HG03378 (cell line): ENCODE data around the gene DTWD1.
"Not testable (repeated sequence)": the region's sequence is repeated elsewhere in the genome, so short reads cannot be mapped to it uniquely, and the experiment has no call there.

Experiments
- ATAC-seq: cut with Tn5 transposase; IDR thresholded peaks from one replicate; pipeline ENCODE4 v1.9.1; 2021; ENCODE audit warnings: mild to moderate bottlenecking, moderate library complexity; ENCODE audit not compliant: unreplicated experiment

The DTWD1 gene

DNA sequence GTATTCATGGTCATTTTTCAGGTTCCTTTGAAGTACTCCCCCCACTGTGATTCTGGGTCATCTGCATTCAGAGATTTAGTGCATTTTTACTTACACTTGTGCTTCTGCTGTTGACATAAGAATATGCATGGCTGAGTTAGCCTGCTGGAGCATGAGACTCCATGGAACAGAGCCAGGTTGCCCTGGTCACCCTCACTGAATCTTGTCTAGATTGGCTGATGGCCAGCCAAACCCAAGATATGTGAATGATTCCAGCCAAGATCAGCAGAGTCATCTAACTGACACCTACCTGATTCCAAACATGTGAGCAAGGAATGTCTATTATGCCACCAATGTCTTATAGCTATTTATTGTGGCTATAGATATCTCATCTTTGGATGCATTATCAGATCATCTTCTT is 25.1 kb downstream of the DTWD1 start:
- no peak for ATAC-seq

DNA sequence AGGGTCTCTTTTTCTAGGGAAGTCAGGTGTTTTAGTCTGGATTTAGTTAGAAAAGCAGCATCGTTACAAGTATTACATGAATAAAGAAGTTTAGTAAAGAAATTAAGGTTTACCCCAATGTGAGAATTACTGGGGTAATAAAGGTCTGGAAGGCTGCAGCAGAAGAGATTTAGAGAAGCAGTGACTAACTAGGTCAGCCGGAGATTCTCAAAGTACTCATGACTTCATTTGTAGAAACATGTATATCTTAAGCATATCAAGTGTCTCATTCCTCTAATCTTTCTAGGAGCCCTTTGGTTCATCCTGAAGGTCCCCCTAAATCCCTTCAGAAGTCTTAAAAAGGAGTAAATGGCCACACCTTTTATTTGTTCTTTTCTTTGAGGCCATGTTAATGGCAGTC is 26.0 kb downstream of the DTWD1 start:
- ATAC-seq, result no peak

DNA sequence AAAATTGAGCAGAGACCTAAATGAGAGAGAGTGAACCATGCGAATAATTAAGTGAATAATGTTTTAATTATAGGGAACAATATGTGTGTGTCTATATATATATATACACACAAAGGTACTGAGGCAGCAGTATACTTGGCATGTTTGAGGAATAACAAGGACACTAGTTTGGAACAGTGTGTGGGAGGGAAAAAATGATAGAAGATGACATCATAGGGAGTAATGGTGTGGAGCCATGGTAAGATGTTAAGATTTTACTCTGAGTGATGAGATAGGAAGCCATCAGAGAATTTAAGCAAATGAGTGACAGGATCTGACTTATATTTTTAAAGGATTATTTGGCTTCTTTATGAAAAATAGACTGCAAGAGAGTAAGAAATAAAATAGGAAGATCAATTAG is 29.1 kb downstream of the DTWD1 start:
- ATAC-seq, result no peak

DNA sequence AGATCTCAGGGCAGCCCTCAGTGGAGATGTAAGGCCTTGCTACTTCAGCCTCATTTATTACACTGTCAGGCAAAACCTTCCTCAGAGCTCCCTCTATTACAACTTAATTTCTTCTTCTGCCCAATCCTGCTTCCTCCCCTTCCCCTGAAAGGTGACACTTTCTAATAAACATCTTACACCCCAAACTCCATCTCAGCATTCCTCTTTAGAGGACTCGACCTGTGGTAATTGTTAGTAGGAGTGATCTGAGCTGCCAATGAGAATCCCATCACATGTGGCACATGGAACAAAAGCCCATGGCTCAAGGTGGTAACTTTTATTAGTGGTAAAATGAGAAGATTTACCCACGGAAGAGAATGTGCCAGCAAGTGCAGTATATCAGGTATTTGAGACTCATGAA is 29.8 kb downstream of the DTWD1 start:
- ATAC-seq, result no peak

DNA sequence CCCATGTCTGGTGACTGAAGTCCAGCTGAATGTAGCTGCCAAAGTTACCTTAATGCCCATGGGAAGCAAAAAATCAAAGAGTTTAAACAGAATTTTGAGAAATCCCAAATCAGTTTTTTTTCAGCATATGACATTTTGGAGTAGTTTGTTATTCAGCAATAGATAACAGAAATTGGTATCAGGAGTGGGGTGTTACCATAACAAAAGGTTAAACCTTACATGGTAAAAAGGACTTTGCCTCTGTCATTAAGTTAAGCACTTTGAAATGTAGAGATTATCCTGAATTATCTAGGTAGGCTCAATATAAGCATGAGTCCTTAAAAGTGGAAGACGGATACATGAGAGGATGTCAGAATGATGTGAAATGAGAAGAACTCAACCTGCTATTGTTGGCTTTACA is 32.1 kb downstream of the DTWD1 start:
- ATAC-seq, result no peak

DNA sequence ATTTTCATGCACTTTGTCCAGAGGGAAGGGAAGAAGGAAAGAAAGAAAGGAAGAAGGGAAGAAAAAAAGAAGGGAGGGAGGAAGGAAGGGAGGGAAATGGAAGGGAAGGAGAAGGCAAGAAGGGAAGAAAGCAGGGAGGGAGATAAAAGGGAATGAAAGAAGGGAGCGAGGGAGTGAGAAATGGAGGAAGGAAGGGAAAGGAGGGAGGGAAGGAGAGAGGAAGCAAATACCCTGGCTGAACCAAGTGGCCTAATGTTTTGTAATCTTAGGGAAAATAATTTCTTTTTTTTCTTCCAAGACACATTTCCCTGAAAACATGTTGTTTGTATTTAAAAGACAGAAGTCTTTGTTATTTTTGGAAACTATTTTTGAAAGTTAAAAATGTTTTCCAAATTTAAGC is 35.9 kb downstream of the DTWD1 start:
- no peak for ATAC-seq

DNA sequence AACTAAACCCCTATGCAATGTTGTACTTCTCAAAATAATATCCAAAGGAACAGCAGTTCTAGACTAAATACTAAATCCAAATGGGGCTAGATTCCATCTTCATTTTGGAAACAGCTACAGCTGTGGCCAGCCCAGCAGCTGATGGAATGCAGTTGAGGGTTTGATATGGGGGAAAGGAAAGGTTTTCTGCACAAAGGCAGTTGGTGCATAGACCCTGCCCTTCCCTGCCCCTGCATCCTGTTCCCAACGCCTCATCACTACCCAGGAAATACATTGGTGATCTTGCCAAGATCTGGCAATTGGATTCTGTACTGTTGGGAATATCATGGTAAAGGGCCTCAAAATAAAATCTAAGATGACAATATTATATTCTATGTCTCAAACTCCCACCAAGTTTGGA is 43.9 kb downstream of the DTWD1 start:
- no peak for ATAC-seq

DNA sequence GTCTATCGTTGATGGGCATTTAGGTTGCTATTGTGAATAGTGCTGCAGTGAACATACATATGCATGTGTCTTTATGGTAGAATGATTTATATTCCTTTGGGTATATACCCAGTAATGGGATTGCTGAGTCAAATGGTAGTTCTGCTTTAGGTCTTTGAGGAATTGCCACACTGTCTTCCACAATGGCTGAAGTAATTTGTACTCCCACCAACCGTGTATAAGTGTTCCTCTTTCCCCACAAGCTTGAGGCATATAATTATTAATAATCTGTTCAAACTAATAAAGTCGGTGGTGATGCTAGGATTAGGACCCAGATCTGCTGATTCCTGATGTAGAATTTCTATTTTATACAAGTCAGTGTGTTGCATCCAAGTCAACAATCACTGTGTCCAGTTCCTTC is 45.6 kb downstream of the DTWD1 start:
- not testable (repeated sequence) for ATAC-seq

DNA sequence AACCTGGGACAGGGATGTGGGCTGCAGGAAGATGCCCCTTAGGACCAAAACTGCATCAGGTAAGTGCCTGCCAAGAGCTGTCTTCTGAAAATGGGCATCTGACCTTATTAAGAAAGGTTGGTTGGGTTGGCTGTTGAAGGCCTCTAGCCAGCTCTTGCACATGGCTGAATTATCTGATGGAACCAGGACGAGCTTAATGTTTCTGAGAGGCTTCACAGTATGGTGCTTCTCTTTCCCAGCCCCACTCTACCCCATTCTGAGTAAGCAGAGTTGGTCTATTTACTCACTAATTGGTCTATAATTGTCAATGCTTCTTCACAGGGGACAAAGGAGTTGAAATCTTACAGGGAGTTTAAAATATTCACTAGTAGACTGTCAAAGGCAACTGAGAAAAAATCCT is 48.4 kb downstream of the DTWD1 start:
- no peak for ATAC-seq

DNA sequence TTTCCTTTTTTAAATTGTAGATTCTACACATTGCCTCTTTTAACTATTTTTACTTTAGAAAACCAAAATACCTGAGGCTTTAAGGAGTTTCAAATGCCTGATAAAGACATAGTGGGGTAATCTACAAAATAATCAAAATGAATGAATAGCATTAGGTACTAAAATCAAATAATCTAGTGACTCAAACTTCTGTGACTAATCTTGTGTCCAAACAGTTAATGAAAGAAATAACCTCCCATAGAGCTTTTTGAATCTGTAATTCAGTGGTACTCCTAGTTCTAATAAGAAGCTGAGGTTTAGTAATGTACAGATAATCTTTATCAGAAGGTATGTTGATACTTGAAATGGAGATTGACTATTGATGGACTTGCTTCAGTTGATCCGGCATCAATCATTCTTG is 53.0 kb downstream of the DTWD1 start:
- no peak for ATAC-seq

DNA sequence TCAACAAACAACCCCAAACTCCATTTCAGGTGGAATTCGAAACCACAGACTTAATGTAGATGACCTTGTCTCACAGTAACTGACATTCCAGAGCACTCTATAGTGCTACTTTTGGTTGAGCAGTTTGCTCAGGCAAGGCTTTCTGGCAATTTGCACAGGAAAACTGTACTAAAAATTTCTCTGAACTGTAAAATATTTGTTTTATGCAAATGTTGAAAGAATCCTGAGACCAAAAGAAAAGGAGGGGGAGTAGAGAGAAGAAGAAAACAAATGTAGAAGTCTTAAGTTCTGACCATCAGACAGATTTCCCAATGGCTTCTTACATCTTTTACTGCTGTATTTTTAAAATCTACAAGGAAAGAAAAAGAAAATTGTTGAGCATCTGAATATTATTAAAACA is 53.5 kb downstream of the DTWD1 start:
- ATAC-seq, result no peak

DNA sequence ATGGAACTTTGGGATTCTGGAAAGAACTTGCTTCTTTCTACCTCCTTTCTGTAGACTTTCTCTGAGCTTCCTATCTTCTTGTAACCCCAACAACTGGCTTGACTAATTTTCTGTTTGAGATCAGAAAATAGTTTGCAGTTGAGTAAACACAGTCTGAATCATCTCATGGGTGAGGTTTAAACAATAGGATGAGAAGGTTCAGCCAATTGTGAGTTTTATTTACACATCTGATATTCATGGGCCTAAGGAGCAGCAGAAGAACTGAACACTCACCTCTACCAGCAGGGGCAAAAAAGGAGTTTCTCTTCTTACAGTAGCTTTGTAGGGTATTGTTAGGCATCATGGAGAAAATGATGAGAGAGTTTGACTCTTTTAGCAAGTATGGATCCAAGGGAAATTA is 54.2 kb downstream of the DTWD1 start:
- no peak for ATAC-seq

DNA sequence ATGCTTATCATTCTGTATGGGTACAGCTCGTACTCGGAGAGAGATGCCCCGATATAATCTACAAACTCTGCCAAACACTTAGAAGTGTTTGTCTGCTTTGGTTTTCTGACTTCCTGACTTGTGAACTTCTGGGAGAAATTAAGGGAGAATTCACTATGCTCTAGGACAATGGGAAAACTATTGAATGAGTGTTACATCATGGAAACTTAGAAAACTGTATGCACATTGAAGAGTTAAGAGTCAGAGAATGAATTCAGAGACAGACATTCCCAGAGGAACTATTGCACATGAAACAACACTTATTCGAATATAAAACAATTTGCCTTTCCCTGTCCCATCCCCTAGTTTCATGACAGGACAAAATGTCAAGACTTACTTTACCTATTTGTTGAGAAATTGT is 57.8 kb downstream of the DTWD1 start:
- no peak for ATAC-seq

DNA sequence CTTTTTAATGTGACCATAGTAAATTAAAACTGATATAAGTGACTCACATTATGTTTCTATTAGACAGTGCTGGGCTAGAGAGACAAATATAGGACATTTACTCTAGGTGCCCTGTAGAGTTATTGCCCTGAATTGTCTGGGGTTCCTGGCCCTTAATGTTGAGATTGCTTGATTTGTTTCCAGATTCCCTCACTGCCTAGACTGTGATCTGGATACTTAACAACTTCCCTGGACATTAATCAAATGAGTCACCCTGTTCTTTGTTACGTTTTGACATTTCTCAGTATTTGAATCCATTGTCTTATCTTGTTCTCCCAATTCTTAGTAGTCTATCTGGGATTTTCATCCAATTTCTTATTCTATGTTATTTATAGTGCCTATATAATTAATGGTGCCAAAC is 65.8 kb downstream of the DTWD1 start:
- ATAC-seq, result no peak

DNA sequence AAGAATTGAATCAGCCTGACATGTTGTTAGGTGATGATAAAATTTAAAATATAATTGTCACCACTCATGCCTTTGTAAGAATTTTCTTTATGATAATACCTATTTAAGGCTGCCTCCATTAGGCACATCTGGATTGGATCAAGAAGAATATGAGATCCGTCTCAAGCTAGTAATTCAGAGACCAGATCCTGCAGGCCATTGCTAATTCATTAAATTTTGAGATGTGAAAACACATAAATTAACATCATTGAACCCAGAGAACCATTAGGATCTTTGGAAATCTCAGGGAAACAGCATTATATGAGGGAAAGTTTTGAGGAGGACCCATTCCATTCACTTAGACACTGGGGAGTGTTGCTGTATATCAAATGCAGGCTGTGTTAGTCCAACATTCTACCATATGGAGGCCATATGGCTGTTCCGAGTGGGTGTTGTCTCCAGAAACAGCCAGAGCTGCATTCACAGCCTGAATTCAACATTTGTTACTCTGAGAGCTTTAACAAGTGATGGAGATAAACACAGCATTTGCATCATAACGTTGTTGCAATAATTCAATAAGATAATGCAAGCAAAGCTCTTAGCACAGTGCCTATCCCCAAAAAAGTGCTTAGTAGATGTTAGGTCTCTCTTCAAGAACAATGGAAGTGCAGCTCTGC is 67.4 kb downstream of the DTWD1 start:
- ATAC-seq, result no peak

DNA sequence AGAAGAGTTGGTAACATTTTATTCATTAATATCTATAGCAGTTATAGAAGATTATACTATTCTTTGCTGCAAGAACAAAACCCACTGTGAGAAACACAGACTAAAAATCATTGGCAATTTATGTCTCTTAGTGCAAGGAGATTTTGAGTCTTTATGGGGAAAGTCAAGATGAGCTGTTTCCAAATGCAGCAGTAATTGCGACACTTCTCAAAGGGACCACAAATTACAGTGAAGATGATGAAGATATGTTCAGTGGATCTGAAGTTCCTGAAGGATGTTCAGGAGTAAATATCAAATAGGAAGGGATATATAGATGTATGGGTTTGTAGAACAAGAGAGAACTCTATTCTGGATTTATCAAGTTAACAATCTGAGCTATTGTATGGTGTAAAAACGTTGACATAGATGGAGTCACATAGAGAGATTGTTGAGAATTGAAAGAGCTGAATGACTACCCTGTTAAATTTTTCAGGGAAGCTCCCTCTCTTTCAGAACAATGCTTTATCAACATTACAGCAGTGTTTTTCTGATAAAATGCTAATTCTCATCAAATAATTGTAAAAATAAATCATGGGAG is 71.8 kb downstream of the DTWD1 start:
- ATAC-seq, result no peak

DNA sequence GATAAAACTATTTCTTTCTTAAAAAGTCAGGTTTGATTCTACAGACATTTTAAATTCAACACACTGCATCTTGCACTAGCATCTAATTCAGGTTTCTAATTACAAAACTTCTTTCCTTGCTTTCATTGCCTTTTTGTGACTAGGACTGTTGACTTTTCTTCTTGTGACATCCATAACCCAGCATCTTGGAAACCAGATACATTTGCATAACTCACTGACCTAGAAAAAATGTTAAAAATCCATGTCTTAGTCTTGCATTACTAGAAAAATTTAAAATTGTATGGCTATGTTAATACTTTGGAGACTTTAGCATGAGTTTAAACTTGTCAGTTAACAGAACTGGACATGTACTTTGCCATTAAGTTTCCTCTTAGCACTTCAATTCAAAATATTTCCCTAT is 72.7 kb downstream of the DTWD1 start:
- no peak for ATAC-seq

DNA sequence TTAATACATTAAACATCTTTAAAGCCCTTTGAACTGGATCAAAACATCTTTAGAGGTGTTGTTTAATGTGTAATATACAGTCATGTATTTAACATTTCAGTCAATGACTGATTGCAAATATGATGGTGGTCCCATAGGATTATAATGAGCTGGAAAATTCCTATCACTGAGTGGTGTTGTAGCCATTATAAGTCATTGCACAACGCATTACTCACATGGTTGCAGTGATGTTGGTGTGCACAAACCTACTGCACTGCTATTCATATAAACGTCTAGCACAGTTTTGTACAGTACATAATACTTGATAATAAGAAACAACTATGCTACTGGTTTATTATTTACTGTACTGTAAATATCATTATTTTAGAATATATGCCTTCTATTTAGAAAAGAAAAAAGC is 75.6 kb downstream of the DTWD1 start:
- no peak for ATAC-seq

DNA sequence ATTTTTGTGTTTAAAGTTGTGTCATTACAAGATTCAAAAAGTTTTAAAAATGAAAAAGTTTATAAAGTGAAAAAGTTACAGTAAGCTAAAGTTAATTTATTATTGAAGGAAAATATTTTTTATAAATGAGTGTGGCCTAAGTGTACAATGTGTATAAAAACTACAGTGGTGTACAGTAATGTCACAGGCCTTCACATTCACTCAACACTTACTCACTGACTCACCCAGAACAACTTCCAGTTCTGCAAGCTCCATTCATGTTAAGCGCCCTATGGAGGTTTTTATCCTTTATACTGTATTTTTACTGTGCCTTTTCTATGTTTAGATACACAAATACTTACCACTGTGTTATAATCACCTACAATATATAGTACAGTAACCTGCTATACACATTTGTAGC is 76.3 kb downstream of the DTWD1 start:
- ATAC-seq, result no peak

DNA sequence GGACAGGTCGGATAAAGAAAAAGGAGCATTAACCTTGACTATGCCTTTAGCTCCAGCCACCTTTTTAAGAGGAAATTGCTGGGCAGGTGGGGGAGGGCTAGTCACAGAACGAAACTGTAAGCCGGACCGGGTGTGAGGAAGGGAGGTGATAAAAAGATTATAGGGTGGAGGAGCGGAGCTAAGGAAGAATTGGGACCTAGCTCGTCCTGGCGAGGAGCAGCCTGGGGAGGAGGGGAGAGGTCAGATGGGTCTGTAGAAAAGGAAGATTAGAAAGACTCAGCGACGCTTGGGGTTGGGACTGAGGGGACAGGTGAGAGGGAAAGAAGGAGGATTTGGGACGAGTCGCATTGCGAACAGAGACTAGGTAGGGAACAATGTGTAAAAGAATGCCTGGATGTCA is 82.1 kb downstream of the DTWD1 start:
- ATAC-seq, result not testable (repeated sequence)
